Ovary (tissue), 3 donors: ENCODE data around the gene GRID1.

Experiments
- CTCF ChIP-seq, 3 donors: fragments of 450-650 bp in 2 of 3; fragments of 200-600 bp in 1 of 3; IDR thresholded peaks; one replicate each; pipeline versions ENCODE4 v1.5.1 to v1.8.0; 2016 to 2022; ENCODE audit warnings: antibody characterized with exemption in 3 of 3, mild to moderate bottlenecking in 1 of 3
- POLR2A ChIP-seq: fragments of 450-650 bp; IDR thresholded peaks from one replicate; pipeline ENCODE4 v1.6.1; 2017; ENCODE audit warnings: antibody characterized with exemption, mild to moderate bottlenecking, moderate library complexity
- donor health status: DM: no; HTN: no; CAD: no.

- TF ChIP-seq CTCF (IDR thresholded peaks at IDR 0.05) (no peak), POLR2A (no peak)
Measured at GRCh38 chr10:86371691-86372090, 5.1 kb upstream of the GRID1 start.
